GM12873 (cell line): ENCODE measurements around the gene SRPK2.

Experiments used
- TF ChIP-seq, protein P1 (sequence below): IDR thresholded peaks from 2 replicates; pipeline ENCODE4 v1.5.1; 2012; ENCODE audit warnings: low read depth, mild to moderate bottlenecking, moderate library complexity, low read length, control low read depth; ENCODE audit not compliant: insufficient read depth; ENCODE audit errors: missing control alignments

SRPK2 gene

DNA sequence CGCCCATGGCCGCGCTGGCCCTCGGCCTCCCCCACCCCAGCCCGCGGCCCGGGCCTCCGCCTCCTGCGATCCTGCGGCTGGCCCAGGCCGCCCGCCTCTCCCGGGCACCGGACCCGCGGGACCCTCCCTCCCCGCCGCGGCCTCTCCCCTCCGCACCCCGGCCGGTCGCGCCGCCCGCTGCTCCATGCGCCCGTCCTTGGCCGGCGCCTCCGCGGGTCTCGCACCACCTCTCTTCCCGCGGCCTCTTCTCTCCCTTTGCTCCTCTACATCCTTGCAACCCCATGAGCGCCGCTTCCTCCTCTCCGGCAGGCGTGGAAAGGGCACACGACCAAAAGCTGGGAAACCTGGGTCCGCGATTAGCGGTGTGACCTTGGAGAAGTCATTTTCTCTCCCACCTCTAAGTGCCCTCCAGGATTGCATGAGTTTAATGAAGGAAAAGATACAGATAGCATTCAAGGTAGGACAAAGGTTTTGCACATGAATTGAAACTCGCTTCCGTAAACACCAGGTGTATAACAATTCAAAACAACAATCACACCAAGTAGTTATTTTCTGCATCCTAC, 448 bp upstream of the SRPK2 start:
- TF ChIP-seq, protein P1, sequence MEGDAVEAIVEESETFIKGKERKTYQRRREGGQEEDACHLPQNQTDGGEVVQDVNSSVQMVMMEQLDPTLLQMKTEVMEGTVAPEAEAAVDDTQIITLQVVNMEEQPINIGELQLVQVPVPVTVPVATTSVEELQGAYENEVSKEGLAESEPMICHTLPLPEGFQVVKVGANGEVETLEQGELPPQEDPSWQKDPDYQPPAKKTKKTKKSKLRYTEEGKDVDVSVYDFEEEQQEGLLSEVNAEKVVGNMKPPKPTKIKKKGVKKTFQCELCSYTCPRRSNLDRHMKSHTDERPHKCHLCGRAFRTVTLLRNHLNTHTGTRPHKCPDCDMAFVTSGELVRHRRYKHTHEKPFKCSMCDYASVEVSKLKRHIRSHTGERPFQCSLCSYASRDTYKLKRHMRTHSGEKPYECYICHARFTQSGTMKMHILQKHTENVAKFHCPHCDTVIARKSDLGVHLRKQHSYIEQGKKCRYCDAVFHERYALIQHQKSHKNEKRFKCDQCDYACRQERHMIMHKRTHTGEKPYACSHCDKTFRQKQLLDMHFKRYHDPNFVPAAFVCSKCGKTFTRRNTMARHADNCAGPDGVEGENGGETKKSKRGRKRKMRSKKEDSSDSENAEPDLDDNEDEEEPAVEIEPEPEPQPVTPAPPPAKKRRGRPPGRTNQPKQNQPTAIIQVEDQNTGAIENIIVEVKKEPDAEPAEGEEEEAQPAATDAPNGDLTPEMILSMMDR, result no peak

DNA sequence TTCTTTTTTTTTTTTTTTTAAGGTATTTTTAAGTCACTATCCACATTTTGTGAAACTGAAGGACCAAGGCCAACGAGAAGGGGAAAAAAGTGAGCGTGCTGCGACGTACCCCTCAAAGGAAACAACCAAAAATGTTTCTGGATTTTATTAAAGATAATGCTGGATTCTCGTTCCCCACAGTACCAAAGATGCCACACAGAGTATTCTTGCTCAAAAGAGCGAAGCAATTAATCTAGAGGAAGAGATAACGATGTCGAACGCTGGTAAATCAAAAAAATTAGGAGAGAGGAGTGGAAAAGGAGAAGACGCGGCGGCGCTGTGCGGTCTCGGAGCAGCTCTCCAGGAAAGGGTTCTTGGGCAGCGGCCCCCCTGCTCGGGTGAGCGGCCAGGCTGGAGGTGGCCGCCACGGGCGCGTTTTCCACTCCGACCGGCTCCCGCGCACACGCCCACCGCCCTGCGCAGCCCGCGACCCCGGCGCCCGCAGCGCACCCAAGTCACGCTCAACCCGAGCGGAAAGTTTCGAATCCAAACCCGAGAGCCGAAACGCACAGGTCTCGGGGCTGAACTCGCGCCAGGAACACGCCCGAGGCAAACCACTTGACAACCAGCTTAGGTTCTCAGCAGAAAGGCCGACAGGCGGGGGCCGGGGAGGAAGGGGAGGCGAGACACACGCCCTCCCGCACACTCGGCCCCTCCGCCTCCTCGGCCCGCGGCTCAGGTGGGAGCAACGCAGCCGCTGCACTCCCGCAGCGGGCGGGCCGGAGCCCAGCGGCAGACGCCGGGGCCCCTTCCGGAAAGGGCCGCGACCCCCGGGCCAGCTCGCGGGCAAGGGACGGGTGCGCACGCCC, 989 bp downstream of the SRPK2 start:
- TF ChIP-seq, protein P1, result no peak

DNA sequence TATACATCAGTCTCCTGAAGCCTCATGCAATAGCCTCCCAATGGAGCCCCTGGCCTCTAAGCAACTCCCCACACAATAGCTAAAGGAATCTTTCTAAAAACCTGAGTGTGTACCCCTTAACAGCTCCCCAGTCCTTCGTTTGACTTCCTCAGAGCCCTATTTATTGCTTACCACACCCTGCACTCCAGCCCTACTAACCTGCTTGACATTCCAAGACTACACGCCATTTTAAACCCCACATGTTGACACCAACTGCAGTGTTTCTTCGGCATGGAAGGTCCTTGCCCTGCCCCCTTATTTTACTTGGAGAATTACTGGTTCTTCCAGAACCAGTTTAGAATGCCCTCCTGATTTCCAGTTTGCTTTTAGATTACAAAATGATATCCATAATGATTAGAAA, 10.8 kb downstream of the SRPK2 start:
- TF ChIP-seq, protein P1, result no peak

DNA sequence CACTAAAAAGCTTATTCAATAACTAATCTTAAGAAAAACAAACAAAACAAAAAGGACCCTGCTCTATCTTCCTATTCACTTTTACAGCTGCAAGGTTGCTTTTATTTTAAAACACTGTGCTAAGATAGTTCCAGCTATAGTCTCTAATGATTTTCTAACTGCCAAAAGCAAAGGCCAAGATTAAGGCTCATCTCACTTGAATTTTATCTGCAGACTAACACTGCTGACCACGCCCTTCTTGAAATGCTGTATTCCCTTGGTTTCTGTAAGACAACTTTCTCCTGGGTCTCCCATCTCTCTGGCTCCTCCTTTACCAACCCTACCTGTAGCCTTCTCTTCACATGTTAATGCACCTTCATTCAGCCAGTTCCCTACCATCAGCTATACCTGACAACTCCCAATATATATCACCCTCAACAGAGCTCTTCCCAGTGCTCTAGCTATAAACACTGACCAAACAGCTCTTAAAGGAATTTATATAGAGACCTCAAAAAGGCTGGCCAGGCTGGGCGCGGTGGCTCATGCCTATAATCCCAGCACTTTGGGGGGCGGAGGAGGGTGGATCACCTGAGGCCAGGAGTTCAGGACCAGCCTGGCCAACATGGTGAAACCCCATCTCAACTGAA, 11.7 kb downstream of the SRPK2 start:
- TF ChIP-seq, protein P1, result no peak

DNA sequence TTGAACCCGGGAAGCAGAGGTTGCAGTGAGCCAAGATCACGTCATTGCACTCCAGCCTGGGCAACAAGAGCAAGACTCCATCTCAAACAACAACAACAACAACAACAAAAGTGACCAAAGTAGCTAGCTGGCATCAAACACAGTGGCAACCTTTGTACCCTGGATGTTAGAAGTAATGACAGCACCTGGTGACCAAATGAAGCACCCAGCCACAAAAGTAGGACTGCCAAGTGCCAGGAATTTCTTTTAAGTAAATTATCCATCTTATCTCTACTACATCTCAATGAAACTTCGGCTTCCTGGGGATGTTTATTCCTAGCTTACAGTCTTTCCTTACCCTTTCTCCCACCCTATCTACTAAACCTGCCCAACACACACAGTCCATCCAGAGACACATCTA, 18.8 kb downstream of the SRPK2 start:
- TF ChIP-seq, protein P1, result no peak

DNA sequence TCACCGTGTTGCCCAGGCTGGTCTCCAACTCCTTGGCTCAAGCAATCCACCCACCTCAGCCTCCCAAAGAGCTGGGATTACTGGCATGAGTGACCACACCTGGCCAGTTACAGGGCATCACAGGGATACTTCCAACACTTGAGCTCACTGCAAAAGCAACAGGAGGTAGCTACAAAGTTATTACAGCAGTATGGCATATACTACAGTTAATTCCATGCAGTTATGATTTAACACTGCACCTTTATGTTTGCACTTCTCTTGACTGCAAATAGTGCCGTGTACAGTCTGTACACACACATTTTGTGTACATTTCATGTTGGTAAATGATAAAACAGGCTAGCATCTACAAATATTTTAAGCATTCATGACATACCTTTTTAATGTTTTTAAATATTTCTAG, 21.3 kb downstream of the SRPK2 start:
- TF ChIP-seq, protein P1, result no peak
